Uterus (tissue), 2 donors: ENCODE data around the gene KCNS3.

Source experiments
- CTCF ChIP-seq, 4 experiments: fragments of 200-600 bp in 2 of 4; fragments of 450-650 bp in 2 of 4; sonication (generic) in 2 of 4; IDR thresholded peaks; one replicate each; pipeline ENCODE4 v1.5.1; 2016 to 2019; ENCODE audit warnings: antibody characterized with exemption in 4 of 4, mild to moderate bottlenecking in 2 of 4, moderate library complexity in 1 of 4
- POLR2A ChIP-seq, 2 donors: fragments of 450-650 bp; IDR thresholded peaks; one replicate each; pipeline ENCODE4 v1.6.1; 2016; ENCODE audit warnings: antibody characterized with exemption in 2 of 2, mild to moderate bottlenecking in 1 of 2, moderate library complexity in 1 of 2

DNA sequence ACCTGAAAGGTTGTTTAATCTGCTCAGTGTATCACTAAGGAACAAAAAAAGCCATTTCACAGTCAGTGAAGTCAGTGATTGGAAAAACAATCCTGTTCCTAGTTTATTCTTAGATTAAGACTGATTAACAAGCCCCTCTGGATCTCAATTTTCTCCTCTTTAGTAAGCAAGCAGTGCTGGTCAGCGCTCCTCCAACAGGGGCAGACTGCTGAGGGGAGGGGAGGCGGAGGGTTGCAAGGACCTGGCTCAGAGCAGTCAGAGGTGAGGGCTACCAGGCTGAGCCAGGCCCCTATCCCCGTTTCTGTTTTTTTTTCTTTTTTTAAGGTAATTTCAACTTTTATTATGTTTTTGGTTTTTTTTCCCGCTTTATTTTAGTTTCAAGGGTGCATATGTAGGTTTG is 24.7 kb upstream of the KCNS3 start:
- no peak for TF ChIP-seq CTCF (IDR thresholded peaks at IDR 0.05)
- no peak for TF ChIP-seq POLR2A (IDR thresholded peaks at IDR 0.05)
